Liver (tissue), 9 donors: Measurements from ENCODE around the gene SYNGR3. TPM values are rescaled to one million over a fixed set of nuclear protein-coding genes. Genes with fewer than 3 reads are reported as not detected.

Experiments used
- DNase-seq: peaks from one replicate; pipeline ENCODE4 v3.0.0-alpha.2; 2017; ENCODE audit warnings: low spot score
- H3K27ac ChIP-seq, 2 donors: one replicate each; pipeline ENCODE4 v1.7.0; 2013; ENCODE audit warnings: inconsistent platforms in 2 of 2, low read length in 2 of 2, control low read depth in 1 of 2, low read depth in 1 of 2, mild to moderate bottlenecking in 1 of 2
- H3K27me3 ChIP-seq, 4 donors: one replicate each; pipeline versions ENCODE4 v1.6.1 to v1.7.0; 2013; ENCODE audit warnings: low read length in 3 of 4, inconsistent platforms in 1 of 4, mild to moderate bottlenecking in 1 of 4, moderate library complexity in 1 of 4; ENCODE audit not compliant: control insufficient read depth in 4 of 4, insufficient read depth in 4 of 4
- H3K36me3 ChIP-seq, 4 donors: one replicate each; pipeline versions ENCODE4 v1.6.1 to v1.7.0; 2013; ENCODE audit warnings: low read length in 3 of 4, mild to moderate bottlenecking in 3 of 4, low read depth in 1 of 4, moderate library complexity in 1 of 4; ENCODE audit not compliant: control insufficient read depth in 4 of 4, insufficient read depth in 3 of 4
- H3K4me1 ChIP-seq, 4 donors: one replicate each; pipeline versions ENCODE4 v1.6.1 to v1.7.0; 2013; ENCODE audit warnings: low read length in 3 of 4, mild to moderate bottlenecking in 3 of 4, moderate library complexity in 1 of 4; ENCODE audit not compliant: control insufficient read depth in 4 of 4, insufficient read depth in 4 of 4
- H3K4me3 ChIP-seq, 3 donors: one replicate each; pipeline versions ENCODE4 v1.6.1 to v1.7.0; 2013; ENCODE audit warnings: low read length in 3 of 3, control low read depth in 1 of 3, low read depth in 1 of 3, mild to moderate bottlenecking in 1 of 3
- H3K9ac ChIP-seq, 2 donors: one replicate each; pipeline ENCODE4 v1.7.0; 2013; ENCODE audit warnings: low read length in 2 of 2, mild to moderate bottlenecking in 2 of 2, moderate library complexity in 2 of 2, control low read depth in 1 of 2, low read depth in 1 of 2
- H3K9me3 ChIP-seq, 4 donors: one replicate each; pipeline versions ENCODE4 v1.6.1 to v1.7.0; 2013; ENCODE audit warnings: low read length in 3 of 4; ENCODE audit not compliant: control insufficient read depth in 4 of 4
- ATF3 ChIP-seq: IDR thresholded peaks from 2 replicates; pipeline ENCODE4 v1.6.1; 2016; ENCODE audit warnings: antibody characterized with exemption
- CTCF ChIP-seq: fragments of 150-350 bp; IDR thresholded peaks from 2 replicates; pipeline ENCODE4 v1.5.1; 2017; ENCODE audit warnings: improper control_type of control experiment, low read depth, low read length; ENCODE audit not compliant: missing input control
- EGR1 ChIP-seq, 2 donors: IDR thresholded peaks; 2 replicates each; pipeline ENCODE4 v1.6.1; 2016 to 2018; ENCODE audit warnings: antibody characterized with exemption in 2 of 2, low read depth in 2 of 2
- FOXA2 ChIP-seq: IDR thresholded peaks from 2 replicates; pipeline ENCODE4 v1.6.1; 2016; ENCODE audit warnings: antibody characterized with exemption
- HNF4G ChIP-seq: IDR thresholded peaks from 2 replicates; pipeline ENCODE4 v1.6.1; 2016; ENCODE audit warnings: antibody characterized with exemption
- REST ChIP-seq: IDR thresholded peaks from 2 replicates; pipeline ENCODE4 v1.6.1; 2016; ENCODE audit warnings: antibody characterized with exemption, mild to moderate bottlenecking
- RXRA ChIP-seq, 2 donors: IDR thresholded peaks; 2 replicates each; pipeline ENCODE4 v1.6.1; 2017 to 2018; ENCODE audit warnings: antibody characterized with exemption in 2 of 2, mild to moderate bottlenecking in 1 of 2
- SP1 ChIP-seq: IDR thresholded peaks from 2 replicates; pipeline ENCODE4 v1.6.1; 2018; ENCODE audit warnings: antibody characterized with exemption, mild to moderate bottlenecking
- TAF1 ChIP-seq: conservative IDR thresholded peaks from 2 replicates; pipeline ENCODE4 v1.6.1; 2016; ENCODE audit warnings: antibody characterized with exemption, mild to moderate bottlenecking
- ZBTB33 ChIP-seq: IDR thresholded peaks from 2 replicates; pipeline ENCODE4 v1.6.1; 2016; ENCODE audit warnings: antibody characterized with exemption
- WGBS: extraction: QIAGEN DNeasy Blood & Tissue Kit; methylation state at CpG from one replicate; pipeline ENCODE4 v1.1.7; 2013; 5-methylcytosine and 5-hydroxymethylcytosine counted together
- polyA plus RNA-seq, 2 donors: library from polyadenylated mRNA; stranded (reverse) in 1 of 2; unstranded in 1 of 2; fragments of 200-250 nt in 1 of 2; fragments of >200 nt in 1 of 2; fragmentation: Nextera tagmentation in 1 of 2; extraction: Ambion mirVana in 1 of 2; gene quantifications; one replicate each; pipeline versions ENCODE4 v1.2.1 to v1.2.3, GENCODE V29; 2013 to 2015
- total RNA-seq, 2 donors: library from RNA; depleted of rRNA; stranded (reverse); fragments of >200 nt; gene quantifications; one replicate each; pipeline ENCODE4 v1.2.3, GENCODE V29; 2014
- donor health status: healthy.
- donor health status: healthy.
- donor health status: healthy.
- donor health status: healthy.
- donor health status: healthy.

SYNGR3 gene
- total and polyA plus RNA-seq, 4 donors: 0.09 to 0.47 (median 0.17) TPM; not detected in 1

- TF ChIP-seq ATF3: no peak
- TF ChIP-seq SP1: no peak
- no peak for TF ChIP-seq TAF1
- no peak for TF ChIP-seq ZBTB33
- no peak for TF ChIP-seq REST
- TF ChIP-seq CTCF: no peak
- no peak for TF ChIP-seq FOXA2
- no peak for TF ChIP-seq RXRA (IDR thresholded peaks at IDR 0.05)
- no peak for TF ChIP-seq EGR1 (IDR thresholded peaks at IDR 0.05; ENCODE audit: low read depth in 2 of 2)
- H3K9me3 ChIP-seq: no peaks in the 10 kb centered on the region
- H3K36me3 ChIP-seq: peaks cover 19 to 56% (median 25%) of the 10 kb centered on the region in 4 donors
- no peak for DNase-seq
- H3K27ac ChIP-seq: no peak overlapping the region
- no peak overlapping the region for H3K4me3 ChIP-seq
- H3K27me3 ChIP-seq: no peaks in the 10 kb centered on the region
- peaks cover 29 to 43% (median 34%) of the 10 kb centered on the region in 4 donors for H3K4me1 ChIP-seq
- H3K9ac ChIP-seq: no peak overlapping the region
- WGBS: 95% methylated on average over 47 of the region's 47 CpGs
These were observed 12.8 kb downstream of the SYNGR3 start for GRCh38 chr16:2002406-2003230.

GRCh38 chr16:2003231-2003826, 13.6 kb downstream of the SYNGR3 start:
- no peak overlapping the region for H3K27ac ChIP-seq
- H3K4me1 ChIP-seq: peaks cover 36 to 48% (median 41%) of the 10 kb centered on the region in 4 donors
- no peaks in the 10 kb centered on the region for H3K9me3 ChIP-seq
- TF ChIP-seq TAF1 (no peak), HNF4G (no peak), ATF3 (no peak)
- no peaks in the 10 kb centered on the region for H3K27me3 ChIP-seq
- no peak overlapping the region for H3K4me3 ChIP-seq
- H3K9ac ChIP-seq: no peak overlapping the region
- no peak for DNase-seq
- WGBS: 79% methylated on average over 8 of the region's 8 CpGs
- peaks cover 19 to 49% (median 22%) of the 10 kb centered on the region in 4 donors for H3K36me3 ChIP-seq
